Activated CD4-positive, alpha-beta T cell treated with anti-CD3 and anti-CD28 coated beads, Interleukin-2, Interleukin-6, amounts not matched to agents 100 ng/mL and 50 ng/mL, durations not matched to agents 16 hours and 8 hours (primary cell): ENCODE measurements around the gene CELF4.

ENCODE experiments used
- DNase-seq: peaks from one replicate; pipeline ENCODE4 v3.0.0-alpha.2; 2020

Gene CELF4

DNA sequence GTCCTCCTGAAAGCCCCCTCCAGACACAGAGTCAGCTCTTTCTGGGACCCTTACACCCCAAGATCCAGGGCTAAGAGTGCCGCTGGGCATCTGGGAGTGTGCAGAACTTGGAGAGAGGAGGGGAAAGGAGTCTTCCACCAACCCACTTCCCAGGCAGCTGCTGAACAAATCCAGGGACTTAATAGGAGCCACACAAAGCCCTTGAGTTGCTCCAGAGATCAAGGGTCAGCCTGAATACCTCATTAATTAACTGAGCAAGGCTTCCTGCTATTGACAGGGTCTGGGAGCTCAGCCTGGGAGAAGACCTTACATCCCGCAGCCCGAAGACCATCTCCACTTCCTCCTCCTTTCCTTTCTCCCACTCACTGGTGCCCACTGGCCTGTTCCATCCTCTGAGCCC is 108.3 kb downstream of the CELF4 start:
- DNase-seq = no peak

DNA sequence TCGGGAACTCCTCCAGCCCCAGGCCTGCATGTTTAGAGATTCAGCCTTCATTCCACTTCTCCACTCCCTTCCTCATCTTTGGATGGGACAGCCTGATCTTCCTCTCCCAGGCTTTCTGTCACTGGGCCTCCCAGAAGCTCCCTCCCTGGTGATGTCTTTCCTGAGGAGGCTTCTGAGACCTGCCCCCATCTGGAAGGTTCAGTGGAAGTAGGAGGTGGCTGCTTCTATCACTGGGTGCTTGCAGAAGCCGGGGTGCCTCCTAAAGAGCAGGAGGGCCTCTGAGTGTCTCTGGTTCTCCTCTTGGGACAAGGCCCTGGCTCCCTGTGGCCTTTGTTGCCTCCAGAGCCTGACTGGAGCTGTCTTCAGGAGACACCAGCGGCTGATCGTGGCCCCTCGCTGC is 108.7 kb downstream of the CELF4 start:
- DNase-seq = no peak

DNA sequence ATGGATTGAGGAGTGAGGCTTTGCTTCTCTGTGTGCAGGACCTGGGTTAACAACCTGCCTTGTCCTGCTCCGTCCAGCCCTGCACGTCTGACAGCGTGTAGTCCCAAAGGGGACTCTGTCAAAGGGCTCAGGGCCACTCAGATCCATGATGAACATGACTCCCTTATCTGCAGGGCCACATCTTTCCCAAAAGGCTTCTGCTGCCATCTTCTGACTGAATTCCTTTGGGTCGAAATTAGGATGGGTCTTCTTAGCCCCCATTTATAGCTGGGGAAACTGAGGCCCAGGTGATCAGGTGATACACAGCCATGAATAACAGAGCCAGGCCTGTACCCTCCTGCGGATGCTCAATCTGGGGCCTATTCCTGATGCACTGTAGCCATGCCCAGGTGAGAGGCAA is 109.2 kb downstream of the CELF4 start:
- no peak for DNase-seq

DNA sequence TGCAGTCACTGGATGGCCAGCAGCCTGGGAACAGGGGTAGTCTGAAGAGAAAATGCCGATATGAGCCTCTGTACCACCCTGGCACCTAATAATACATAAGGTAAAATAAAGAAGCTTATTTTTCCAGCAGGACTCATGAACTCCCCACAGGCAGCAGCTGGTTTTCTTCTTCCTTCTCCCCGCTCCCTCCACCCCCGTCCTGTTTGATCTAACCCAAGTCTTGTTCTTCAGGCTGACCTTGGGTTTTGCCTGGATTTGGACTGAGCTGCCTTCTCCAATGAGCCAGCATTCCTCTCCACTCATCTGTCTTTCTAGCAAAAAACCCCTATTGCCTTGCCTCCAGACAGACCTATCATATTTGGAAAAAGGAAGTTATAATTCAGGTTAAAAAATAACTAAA is 111.8 kb downstream of the CELF4 start:
- no peak for DNase-seq

DNA sequence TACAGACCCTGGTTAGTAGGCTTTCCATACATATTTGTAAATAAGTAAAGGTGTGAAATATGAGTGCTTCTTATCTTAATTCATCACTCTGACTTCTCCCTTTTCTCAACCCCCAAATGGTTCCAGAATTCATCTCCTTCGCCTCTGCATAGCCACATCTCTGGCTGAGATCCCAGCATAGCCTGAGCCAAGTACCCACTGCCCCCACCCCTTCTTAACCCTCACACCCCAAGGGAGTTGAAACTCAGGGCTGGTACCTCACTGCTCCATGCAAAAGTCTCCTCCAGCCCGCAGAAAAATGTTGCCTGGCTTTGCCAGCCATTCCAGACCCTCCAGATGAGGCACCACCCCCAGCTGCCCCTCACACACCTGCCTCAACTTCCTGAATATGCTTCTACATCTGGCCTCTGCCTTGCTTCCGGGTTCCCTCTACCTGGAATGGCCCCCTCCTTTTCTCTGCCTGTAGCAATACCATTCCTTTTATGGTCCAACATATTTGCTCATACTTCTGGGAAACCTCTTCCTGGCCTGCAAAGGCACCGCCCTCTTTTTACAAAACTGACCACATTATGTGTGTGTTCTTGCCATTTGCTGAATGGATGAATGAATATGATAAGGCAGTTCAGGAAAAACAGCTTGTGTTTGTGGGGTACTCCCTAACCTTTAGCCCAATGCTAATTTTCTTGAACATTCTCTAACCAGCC is 112.8 kb downstream of the CELF4 start:
- DNase-seq = no peak

DNA sequence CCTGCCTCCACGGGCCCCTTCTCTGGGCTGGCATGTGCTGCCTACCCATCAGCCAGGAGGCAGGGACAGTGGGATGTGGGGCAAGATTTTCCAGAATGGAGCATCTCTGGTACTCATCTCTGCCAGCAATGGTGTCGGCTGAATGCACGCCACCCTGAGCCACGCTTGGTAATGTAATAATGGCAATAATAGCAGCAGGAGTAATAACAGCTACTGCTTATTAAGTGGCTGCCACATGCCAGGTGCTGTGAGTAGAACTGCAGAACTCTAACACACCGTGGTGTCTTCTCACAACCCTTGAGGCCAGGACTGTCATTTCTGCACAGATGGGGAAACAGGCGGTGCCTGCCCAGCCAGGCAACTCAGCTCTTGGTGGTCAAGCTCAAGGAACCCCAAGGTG is 113.6 kb downstream of the CELF4 start:
- no peak for DNase-seq

DNA sequence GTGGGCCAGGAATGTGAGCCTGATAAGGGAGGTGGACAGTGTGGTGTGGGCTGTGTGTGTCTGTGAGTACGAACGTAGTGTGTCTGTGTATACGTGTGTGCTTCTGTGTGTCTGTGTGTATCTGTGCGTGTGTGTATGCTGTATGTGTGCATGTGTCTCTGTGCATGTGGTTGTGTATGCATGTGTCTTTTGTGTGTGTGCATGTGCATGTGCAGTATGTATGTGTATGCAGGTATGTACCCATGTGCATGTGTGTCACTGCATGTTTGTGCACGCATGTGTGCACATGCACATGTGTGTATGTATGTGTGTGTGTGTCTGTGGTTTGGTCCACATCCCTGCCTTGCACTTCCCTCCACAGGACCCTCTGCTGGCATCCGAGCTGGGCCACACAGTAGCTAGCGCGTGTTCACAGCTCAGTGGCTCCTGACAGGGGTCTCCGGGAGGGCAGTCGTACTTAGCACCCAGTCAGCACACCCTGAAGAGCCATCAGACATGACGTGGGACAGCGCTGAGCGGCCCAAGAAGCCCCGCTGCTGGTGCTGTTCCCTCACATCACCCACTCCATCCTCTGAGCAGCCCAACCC is 114.3 kb downstream of the CELF4 start:
- no peak for DNase-seq

DNA sequence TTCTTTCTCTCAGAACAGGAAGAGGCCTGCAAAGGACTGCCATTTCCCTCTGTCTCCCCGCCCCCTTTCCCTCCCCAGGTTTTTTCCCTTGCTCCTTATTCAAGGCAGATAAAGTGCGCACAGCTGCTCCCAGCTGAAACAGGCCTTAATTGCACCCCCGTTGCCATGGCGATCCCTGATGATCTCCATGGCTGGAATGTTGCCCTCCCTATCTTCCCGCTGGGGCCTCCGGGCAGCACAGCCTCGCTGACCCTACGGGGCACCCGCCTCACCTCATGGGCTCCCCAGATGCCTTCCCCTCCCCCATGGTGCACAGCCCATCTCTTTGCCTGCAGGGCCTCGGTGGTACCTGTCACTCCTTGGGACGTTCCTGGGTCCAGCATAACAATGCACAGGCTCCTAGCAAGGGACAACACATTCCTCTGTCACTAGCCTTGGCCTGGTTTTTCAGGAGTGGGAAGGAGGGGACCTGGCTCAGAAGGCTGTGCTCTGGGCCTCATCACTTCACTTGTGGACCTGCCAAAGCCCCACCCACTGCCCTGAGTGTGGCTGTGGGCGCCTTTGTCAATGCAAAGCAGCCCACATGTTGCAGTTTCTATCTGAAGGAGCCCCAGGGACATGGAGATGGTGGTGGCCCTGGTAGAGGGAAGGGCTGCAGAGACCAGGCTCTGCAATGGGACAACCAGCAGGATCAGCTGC is 115.0 kb downstream of the CELF4 start:
- no peak for DNase-seq

DNA sequence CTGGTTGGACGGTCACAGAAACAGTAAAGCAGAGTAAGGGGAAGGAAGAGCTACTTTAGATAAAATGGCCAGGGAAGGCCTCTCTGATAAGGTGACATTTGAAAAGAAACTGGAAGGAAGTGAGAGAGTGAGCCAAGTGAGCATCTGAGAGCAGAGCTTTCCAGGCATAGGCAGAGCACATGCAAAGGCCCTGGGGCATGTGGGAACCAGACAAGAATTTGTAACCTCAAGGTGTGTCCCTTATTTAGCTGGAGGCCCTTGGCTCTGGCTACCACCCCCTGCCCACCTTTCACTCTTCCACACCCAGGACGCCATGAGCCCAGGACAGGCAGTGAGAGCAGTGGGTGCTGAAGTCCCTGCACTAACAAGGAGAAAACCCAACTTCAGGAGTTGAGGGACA is 116.0 kb downstream of the CELF4 start:
- no peak for DNase-seq

DNA sequence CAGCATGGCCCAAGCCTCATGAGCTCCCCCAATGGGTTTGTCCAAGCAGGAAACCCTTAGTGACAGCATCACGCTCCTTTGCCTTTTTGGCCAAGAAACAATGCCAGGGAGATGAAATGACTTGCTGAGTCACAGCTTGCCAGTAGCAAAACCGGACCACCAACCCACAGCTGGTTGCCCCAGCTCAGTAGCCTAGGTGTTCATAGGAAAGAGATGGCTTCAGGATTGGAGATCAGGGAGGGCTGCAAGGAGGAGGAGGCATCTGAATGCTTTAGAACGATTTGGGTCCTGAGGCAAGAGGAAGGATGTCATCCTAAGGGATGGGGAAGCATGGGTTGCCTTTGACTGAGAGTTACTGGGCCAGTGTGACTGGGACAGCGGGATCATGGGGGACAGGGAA is 116.7 kb downstream of the CELF4 start:
- DNase-seq = no peak

DNA sequence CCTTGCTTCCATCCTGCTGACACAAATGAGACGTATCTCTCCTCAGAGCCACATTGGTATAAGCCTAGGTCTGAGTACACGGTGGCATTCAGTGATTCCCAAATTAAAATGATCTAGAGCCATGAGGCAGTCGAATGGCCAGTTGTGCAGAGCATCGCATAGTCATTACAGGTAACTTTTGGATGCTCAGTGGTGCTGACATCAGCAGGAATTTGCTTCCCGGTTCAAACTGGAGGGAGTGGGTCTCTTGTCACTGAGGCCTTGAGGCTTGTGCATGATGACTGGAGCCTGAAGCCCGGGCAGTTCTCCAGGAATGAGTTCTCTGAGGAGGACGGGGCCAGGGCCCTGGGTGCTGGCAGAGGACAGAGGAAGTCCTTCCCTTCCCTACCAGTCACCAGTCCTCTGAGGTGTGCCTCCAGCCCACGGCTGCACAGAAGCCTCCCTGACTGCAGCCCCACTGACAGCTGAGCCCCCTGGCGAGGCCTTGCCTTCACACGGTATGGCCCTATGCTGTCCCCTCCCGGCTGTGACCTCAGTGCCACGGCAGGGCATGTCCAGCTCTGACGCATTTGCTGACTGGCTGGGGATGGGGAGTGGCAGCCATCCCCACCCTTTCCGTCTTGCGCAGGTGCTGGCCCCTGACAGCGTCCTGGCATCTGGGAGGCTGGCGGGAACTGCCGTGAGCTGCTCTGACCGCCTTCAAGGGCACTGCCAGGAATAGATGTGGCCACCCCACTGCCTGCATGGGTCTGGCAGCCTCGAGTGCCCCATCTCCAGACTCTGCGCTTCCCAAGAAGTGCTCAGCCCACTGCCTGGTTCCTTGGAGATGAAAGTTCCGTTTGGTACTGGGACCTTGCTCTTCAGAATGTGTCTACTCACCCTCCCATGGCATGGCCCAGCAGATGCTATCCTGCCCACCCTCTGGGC is 117.4 kb downstream of the CELF4 start:
- DNase-seq = no peak

DNA sequence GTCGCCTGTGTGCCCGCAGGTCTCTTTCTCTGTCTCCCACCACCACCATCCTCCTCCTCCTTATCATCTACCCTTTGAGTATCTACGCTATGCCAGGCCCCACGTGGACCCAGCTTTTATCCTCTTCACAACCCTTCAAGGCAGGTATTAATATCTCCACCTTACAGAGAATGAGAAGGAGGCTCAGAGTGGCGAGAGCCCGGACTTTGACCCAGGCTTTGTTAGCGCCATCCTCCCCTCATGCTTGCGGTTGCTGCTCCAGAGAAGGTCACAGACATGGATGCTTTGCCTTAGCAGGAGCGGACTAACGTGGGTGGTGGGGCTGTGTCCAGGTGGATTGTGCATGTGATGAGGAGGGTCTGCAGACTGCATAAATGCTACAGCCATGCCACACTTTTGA is 119.8 kb downstream of the CELF4 start:
- no peak for DNase-seq

DNA sequence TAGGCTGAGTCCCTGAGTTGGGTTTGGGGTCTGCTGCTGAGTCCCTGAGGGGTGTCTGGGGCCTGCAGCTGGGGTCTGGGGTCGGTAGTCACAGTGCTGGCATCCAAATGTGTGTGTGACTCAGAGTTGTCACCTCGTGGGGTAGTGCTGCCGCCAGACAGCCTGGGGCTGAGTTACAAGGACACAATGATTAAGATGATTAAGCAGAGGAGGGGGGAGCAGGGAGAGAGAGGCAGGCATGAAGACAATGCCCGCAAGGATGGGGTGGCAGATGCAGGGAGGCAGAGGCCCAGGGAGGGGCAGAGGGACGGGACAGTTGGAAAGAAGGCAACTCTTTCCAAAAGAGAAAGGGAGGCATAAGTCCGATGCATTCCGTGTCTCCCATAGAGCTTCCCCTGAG is 120.2 kb downstream of the CELF4 start:
- DNase-seq = no peak

DNA sequence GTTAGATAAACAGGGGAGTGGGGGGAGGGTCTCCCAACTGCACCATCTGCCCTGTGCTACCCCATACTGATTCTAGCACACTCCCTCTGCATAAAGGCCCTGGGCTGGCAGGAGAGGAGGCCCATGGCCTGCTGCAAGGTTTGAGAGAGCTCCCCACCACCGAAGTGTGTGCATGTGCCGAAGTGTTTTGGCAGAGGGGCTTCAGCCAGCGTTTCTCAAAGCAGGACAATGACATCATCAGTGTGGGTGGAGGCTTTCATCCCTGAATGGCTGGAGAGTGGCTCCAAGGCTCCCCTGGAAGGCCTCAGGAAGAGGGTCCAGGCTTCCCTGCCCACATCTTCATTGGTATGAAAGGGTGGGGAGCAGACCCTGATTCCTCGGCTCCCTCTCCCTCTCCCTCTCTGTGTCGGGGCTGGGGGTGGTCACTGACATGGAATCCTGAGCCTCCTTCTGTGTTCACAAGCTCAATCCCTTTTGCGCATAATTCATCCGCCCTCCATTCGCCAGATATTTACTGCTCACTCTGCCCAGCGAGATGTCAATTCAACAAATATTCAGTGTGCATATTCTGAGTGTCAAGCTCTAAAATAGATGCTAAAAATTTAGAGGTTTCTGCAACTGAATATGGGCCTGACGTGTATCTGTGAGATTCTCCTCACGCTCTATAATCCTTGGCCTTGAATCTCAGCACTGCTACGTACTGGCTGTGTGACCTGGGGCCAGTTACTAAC is 122.1 kb downstream of the CELF4 start:
- no peak for DNase-seq

DNA sequence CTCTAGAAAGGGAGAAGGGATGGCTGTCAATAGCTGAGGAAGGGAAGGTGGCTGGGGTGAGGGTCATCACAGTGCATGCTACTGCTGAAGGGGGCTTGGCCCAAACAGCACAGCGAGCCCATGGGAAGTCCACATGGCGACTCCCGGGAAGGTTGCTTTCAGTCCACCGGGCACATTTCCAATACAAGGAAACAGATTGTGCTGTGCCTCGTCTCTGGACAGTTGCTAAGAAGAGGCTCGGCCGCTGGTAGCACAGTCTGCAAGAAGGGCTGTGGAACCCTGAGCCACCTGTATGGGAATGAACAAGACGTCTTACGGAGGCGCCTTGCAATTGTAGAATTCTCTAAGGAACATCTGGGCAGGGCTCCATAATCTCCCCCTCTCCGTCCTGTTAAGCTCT is 123.1 kb downstream of the CELF4 start:
- no peak for DNase-seq

DNA sequence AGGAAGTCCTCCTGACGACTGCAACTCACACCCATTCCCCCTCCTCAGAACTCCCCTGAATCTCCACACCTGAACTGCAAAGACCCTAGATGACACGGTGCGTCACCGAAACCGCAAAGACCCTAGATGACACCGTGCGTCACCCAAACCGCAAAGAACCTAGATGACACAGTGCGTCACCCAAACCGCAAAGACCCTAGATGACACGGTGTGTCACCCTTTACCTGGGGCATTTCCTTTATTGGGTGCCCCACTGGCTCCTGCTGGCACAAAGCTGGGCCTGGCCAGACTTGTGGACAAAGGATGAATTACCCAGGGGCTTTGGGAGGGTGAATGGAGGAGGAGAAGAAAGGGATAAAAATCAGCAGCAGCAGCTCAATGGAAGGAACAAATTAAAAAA is 123.8 kb downstream of the CELF4 start:
- no peak for DNase-seq

DNA sequence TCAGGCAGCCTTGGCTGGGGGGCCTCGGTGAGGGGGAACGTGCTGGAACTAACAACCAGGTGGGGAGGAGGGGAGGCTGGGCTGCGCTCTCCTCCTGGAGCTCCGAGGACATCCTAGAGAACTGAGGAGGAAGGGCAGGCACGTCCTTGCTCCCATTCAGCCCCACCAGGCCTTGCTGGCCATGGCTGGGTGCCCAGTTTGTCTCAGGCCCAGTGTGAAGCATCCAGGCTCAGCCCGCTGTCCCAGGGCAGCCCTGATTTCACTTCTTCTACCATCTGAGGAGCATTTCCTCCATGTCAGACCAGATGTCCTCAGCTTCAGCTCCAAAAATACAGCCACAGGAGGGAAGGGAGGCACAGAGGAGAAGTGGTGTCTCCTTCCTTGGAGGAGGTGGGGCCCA is 125.4 kb downstream of the CELF4 start:
- no peak for DNase-seq

DNA sequence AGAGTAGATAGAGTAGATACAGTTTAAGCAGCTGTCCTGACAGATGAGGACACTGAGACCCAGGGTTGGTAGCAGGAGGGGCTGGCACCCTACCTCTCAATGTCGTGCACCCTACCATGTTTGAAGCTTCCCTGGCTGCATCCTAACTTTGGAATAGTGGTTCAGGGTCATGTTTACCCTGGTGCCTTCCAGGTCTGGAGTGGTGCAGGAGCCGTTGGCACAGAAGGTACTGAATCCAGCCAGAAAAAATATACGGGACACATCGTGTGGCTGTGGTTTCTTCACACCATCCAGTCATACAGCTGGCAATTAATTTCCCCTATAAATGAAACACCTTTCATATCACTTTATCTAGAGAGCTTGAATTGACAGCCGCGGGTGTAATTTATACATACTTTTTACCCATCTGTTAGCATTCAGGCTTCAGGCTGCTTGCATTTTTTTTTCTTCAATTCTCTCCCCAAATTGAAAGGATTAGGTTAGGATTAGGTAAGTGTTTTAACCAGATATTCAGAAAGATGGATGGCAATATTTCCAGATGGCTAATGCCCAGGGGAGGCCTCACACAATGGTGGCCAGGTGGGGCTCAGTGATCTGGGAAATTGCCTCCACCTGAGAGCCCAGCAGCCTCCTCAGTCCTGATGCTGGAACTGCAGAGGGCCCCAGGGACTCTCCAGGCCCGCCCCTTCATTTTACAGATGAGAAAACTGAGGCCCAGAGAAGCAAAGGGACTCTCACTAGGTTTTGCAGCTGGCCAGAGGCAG is 127.0 kb downstream of the CELF4 start:
- no peak for DNase-seq

DNA sequence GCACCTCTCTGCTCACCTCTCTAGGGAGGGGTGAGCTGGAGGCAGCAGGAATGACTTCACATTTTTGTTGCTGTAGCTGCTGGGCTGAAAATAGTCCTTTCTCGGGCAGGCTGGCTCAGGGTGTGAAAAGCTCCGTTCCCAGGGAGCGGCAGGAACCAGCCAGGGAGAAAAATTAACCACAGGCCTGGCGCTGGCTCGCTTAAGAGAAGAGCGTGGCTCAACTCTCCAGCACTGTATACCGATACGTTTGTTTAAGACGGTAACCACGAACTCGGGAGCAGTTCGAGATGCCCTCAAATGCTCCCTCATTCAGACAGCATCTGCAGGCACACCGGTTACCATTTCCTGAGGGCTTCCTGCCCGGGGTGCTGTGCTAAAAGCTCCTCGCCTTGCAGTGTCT is 129.6 kb downstream of the CELF4 start:
- no peak for DNase-seq

DNA sequence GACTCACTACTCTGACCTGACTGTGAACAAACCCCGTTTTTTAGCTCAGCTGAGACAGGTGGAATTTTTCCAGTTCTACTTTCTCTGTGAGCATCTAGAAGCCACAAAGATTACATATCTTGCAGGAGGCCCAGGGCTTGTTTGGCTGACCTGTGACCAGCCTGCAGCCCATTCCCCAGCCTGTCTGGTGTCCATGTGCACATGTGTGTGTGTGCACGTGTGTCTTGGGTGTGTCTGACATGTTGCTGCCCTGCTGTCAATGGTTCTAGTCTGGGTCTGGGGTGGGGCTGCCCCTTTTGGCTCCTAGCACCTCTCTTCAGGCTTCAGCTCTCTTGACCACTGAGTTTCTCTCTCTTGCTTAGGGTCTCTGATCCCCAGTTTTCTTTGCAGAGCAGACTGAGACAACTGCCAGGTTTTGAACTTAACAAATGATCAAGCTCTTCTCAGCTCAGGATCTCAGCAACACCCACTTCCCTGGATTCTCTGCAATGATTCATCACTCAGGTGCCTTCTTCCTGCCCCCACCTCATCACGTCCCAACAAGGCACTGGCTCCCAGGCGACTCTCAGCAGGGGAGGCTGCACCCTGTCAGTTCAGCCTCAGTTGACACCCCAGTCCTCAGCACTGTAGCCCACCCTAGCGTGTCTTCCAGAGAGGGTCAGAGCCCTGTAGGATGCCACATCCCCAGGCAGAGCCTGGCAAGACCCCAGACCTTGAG is 130.3 kb downstream of the CELF4 start:
- no peak for DNase-seq

DNA sequence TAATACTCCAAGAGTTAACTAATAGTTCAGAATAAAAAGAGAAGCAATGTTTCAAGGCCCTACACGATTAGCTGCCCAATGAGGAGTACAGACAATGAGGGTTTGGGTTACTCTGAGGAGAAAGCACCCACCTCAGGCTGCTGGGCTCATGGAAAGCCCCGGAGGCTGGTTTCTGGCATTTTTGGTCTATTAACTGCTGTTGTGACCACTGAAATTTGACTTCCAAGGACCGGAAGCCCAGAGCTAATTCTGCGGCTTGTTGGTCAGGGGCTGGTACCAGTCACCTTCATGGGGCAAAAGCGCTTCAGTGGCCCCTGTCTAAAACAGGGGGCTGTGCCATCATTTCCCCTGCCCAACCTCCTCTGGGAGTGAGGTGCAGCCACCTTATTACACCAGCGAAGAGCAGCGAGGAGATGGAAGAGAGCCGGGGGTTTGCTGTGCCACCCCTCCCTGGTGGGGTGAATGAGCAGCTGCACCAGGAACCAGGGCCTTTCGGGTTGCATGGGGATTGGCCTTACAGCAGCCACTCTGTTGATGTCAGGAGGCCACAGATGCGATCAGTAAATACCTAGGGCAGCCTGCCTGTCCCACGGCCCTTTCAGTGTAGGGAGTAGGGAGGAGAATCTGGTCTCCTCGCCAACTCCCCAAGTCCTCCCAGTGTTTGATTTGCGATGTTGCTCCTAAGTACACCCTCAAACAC is 131.3 kb downstream of the CELF4 start:
- DNase-seq = no peak
